Stimulated activated CD4-positive, alpha-beta T cell treated with anti-CD3 and anti-CD28 coated beads, Interleukin-4, amount 100 ng/mL, for 24 hours (primary cell): ENCODE results near the gene CDK5R2.
"Not testable (repeated sequence)": the region's sequence is repeated elsewhere in the genome, so short reads cannot be mapped to it uniquely, and the experiment has no call there.

Source experiments
- DNase-seq: peaks from one replicate; pipeline ENCODE4 v3.0.0-alpha.2; 2020

The CDK5R2 gene

DNA sequence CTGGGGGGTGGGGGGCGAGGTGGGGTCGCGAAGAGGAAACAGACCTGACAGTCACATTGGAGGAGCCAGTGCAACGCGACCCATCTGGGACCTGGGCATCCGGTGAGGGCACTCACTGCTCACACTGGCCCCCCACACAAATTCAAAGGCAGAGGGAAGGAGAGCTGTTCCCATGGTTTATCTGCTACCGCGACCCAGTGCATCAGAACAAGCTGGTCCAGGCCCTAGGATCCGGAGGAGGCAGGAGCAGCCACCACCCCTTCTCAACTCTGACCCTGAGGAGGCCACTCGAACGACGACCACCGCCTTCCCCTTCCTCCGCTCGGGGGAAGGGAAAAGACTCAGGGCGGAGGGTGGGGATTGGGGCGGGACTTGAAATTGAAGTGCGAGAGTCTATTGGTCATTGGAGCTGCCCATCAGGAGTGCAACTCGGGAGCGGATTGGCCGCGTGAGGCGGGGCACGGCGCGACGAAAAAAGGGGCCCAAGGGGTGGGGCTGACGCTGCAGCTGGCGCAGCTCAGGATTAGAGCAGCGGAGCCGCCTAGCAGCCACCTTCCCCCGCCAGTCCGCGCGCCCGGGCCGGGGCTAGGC lies at the start of gene CDK5R2:
CDK5R2 (plus strand) TSS at position 526 of the 591 bp plus-strand sequence. CDS start 155 bp downstream, outside the sequence.
- DNase-seq = peak; percentile 72

DNA sequence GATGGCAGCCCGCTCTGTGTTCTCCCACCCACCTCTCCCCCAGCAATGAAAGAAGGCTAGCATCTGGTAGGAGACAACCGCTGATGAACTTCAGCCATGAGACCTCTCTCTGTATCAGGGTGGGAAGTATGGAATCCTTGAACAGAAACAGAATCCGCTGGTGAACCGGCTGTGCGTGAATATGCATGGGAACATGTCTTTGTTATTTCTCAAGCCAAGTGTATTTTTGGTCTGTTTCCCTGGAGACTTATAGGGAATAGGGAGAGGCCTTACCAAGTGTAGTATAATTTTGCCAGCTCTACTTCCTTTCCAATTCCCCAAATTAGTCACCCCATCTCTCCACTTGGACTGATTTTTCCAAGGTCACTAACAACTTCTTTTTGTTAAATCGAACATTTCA lies 48.7 kb upstream of the CDK5R2 start:
- DNase-seq = no peak

DNA sequence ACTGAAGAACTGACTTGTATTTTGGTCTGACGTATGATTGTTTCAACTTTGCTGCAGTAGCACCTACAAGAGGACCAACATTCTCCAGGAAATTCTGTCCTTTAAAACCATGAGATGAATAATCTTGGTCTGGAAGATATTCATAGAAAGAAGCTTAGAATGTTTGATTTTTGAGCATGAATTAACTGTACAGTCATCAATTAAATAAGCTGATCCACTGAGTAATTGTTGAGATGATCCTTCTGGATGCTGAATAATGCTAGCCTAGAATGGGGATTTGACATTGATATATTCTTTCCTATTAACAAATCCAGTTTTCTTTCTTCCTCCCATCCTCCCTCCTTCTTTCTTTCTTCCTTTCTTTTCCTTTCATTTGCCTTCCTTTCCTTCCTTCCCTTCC lies 39.0 kb upstream of the CDK5R2 start:
- DNase-seq = no peak

DNA sequence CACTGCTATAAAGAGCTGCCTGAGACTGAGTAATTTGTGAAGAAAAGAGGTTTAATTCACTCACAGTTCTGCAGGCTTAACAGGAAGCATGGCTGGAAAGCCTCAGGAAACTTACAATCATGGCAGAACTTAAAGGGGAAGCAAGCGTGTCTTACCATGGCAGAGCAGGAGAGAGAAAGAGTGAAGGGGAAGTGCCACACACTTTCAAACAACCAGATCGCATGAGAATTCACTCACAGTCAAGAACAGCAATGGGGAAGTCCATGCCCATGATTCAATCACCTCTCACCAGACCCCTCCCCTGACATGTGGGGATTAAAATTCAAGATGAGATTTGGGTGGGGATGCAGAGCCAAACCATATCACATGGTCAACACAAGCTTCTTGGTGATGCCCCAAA lies 34.7 kb upstream of the CDK5R2 start:
- no peak for DNase-seq

DNA sequence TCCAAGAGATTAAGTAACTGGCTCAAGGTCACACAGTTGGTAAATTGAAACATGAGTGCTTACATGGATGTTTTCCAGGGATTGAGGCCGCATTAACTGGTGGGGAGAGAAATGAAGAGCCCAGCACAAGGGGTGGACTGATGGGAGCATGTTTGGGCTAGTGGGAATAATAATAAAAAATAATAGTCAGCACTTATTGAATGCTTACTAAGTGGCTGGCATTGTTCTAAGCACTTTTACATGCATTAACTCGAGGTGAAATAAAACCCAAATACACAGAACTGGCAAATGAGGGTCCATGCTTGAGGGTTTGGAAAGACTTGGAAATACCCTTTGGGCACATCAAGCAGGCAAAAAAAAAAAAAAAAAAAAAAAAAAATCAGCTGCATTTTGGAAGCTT lies 34.0 kb upstream of the CDK5R2 start:
- DNase-seq = no peak

DNA sequence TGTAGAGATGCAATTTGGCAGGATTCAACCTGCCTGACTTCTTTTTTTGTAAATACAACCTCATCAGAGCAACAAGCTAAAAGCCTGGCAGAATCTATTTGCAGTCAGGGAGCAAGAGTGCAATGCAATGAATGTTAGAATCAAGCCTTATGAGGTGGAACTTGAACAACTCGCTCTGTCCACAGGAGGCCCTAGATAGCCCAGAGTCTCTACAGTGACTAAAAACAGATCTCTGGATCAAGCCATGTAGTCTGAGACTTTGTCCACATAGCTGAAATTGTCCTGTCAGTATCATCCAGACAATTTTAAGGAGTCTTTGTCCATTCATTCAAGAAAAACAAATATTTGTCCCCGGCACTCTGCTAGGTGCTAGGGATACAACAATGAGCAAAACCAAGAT lies 32.0 kb upstream of the CDK5R2 start:
- DNase-seq = no peak

DNA sequence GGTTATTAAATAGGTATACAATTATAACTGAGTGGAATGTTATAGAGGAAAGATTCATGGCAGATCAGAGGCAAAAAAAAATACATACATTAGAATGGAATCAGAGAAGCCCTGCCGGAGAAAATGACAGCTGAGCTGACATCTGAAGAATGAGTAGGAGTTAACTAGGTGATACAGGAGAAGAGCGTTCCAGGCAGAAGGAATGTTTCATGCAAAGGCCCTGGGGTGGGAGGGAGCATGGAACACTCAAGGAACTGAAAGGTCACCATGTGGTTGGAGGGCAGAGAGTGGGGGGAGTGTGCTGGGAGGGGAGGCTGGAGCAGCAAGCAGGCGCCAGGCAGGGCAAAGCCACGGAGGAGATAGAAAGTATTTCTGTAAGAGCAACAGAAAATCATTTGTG lies 31.6 kb upstream of the CDK5R2 start:
- DNase-seq = no peak

DNA sequence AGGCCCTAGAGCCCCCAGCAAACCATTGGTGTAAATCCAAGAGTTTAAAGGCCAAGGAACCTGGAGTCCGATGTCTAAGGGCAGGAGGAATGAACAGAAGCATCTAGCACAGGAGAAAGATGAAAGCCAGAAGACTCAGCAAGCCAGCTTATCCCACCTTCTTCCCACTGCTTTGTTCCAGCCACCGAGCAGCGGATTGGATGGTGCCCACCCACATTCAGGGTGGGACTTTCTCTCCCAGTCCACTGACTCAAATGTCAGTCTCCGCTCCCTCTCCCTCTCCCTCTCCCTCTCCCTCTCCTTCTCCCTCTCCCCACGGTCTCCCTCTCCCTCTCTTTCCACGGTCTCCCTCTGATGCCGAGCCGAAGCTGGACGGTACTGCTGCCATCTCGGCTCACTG lies 29.0 kb upstream of the CDK5R2 start:
- not testable (repeated sequence) for DNase-seq

DNA sequence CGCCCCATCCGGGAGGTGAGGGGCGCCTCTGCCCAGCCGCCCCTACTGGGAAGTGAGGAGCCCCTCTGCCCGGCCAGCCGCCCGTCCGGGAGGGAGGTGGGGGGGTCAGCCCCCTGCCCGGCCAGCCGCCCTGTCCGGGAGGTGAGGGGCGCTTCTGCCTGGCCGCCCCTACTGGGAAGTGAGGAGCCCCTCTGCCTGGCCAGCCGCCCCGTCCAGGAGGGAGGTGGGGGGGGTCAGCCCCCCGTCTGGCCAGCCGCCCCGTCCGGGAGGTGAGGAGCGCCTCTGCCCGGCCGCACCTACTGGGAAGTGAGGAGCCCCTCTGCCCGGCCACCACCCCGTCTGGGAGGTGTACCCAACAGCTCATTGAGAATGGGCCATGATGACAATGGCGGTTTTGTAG lies 27.7 kb upstream of the CDK5R2 start:
- not testable (repeated sequence) for DNase-seq

DNA sequence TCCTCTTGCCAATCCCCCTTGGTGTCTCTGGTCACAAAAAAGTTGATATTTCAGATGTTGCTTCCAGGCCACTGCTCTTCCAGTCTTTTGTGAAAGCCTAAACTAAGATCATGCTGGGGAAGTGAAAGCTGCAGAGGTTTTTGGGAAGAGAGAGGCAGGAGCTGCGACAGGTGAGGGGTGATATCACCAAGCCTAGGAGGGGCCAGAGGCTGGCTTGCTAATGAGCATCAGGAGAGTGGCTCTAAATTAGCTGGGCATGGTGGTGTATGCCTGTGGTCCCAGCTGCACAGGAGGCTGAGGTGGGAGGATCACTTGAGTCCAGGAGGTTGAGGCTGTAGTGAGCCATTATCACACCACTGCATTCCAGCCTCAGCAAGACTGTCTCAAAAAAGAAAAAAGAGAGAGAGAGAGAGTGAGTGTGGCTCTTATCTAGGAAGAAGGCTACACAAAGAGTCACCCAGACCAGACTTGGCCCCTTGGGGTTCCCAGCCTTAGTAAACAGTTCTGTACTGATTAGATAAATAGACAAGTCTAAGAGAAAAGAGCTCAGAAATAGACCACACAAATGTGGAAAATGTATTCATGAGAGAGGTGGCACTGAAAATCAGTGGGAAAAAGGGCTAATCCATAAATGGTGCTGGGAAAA lies 14.6 kb upstream of the CDK5R2 start:
- DNase-seq = no peak

DNA sequence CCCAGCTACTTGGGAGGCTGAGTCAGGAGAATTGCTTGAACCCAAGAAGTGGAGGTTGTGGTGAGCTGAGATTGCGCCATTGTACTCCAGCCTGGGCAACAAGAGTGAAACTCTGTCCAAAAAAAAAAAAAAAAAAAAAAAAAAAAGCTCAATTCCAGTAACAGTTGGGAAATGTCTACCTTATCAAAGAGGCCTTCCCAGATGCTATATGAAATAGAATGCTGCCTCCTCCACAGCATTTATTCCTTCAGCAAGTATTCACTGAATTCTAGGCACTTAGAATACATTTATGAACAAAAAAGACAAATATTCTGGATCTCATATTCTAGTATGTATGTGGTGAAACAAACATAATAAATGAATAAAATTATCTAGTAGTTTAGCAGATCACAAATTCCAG lies 12.8 kb upstream of the CDK5R2 start:
- no peak for DNase-seq

DNA sequence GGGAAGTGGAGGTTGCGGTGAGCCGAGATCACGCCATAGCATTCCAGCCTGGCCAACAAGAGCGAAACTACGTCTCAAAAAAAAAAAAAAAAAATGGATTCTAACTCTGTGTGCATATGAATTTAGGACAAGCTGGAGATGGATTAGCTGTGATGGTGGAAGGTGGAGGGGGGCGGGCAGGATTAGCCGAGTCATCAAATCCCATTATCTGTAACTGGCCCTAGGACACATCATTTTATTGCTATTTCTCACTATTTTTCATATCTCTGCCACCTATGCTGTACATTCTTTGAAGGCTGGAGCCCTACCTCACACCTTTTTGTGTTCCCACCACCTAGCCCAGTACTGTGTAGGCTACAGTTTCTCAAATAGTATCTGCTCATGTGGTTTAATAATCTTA lies 7.3 kb upstream of the CDK5R2 start:
- no peak for DNase-seq

DNA sequence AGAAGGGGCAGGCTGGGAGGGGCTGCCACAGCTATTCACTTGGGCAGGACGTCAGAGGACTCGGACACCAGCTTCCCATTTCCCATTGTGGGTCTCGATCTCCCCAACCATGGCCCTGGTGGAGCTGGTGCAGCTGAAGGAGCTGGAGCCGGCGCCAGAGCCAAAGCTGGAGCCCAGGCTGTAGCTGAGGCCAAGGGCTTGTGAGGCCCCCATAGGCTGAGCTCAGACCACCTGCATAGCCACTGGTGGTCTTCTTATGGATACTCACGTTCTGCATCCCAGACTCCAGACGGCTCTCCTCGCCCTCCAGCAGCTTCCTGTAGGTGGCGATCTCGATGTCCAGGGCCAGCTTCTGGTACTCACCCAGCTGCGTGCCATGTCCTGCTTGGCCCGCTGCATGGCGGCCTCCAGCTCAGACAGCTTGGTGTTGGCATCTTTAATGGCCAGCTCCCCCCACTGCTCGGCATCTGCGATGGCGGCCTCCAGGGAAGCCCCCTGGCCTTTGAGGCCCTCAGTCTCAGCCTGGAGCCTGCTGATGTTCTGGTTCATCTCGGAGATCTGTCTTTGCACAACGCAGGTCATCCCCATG lies 6.0 kb upstream of the CDK5R2 start:
- DNase-seq = no peak

DNA sequence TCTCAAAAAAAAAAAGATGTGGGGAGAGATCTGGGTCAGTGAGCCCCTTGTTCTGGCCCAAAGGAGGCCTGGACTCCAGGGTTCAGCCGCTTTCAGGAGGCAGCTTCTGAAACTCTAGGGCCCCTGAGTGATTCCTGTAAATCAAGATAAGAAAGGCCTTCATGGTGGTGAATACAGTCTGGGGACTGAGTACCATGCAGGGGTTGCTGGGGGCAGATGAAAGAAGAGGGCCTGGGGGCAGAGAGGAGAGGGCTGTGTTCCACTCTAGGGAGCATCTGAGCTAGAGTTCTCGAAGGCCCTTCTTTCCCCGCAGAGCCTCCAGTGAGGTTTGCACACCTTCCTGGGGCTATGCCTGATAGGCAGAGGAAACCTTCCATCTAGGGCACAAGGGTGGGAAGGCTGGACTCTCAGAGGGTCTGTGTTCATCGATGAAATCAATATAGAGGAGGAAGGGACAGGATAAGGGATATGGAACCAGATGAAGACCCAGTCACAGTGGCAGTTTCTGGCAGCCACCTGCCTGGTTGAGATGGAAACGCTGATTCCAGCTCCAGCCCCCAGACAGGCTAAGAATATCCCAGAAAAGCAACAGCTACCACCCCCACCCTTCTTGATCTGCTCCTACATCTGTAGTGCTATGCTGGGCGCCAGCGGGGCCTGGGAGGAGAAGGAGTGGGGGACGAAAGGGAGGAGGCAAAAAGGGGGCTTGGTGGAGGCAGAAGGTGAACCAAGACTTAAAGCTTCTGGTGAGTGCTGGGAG lies 4.7 kb upstream of the CDK5R2 start:
- no peak for DNase-seq

DNA sequence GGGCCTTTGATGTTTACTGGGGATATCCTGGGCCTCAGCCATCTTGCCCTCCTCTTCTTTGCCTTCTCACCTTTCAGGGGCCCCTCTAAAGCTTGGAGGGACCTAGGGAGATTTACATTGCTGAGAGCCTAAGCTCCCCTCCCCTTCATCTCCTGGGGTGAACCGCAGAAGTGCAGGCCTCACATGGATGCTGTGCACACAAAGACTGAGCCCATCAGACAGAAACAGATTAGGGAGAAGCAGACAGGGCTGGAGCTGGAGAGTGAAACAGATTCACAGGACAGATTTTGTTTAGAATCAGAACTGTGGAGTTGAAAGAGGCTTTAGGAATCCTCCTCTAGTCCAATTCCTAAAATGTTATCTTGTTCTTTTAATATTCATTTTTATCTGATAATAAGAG lies 3.4 kb upstream of the CDK5R2 start:
- DNase-seq = no peak

DNA sequence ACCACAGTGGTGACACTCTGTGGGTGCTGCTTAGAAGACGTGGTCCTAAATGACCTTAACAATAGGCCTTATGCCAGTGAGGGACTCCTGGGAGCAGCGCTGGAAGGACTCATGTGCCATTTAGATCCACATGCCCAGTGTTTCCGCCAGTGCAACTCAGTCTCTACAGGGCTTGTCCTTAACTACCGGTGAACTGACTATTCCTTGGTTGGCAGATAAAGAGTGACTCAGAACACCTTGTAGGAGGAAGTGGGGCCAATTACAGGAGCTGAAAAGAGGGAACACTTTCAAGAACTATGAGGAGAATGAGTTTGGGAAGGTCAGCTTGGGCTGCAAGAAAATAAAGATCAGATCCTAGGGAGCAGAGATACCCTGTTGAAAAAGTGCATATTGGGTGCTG lies 1.8 kb upstream of the CDK5R2 start:
- no peak for DNase-seq

DNA sequence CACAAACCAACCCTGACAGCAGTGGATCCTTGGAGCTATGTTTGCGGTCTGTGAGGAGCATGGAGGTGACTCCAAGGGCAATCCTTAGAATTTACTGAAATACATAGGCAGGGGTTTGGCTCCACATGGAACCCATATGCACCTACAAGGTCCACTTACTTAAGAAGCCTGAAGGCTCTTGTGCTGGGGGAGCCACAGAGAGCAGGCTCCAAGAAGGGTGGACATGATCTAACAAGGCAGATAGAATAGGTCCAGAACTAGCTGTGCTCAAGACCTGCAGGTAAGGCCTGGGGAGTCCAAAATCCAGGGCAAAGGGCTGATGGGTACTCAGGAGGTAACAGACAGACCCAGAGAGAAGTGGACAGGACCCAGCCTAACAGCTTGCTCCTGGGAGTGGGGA lies 1.2 kb upstream of the CDK5R2 start:
- DNase-seq = no peak

DNA sequence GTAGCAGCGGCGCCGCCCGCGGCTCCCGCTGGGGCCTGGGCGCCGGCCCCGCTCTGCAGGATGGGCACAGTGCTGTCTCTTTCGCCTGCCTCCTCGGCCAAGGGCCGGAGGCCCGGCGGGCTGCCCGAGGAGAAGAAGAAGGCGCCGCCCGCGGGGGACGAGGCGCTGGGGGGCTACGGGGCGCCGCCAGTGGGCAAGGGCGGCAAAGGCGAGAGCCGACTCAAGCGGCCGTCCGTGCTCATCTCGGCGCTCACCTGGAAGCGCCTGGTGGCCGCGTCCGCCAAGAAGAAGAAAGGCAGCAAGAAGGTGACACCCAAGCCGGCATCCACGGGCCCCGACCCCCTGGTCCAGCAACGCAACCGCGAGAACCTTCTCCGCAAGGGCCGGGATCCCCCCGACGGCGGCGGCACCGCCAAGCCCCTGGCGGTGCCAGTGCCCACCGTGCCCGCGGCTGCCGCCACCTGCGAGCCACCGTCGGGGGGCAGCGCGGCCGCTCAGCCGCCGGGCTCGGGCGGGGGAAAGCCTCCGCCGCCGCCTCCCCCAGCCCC lies 369 bp downstream of the CDK5R2 start:
- DNase-seq = no peak

DNA sequence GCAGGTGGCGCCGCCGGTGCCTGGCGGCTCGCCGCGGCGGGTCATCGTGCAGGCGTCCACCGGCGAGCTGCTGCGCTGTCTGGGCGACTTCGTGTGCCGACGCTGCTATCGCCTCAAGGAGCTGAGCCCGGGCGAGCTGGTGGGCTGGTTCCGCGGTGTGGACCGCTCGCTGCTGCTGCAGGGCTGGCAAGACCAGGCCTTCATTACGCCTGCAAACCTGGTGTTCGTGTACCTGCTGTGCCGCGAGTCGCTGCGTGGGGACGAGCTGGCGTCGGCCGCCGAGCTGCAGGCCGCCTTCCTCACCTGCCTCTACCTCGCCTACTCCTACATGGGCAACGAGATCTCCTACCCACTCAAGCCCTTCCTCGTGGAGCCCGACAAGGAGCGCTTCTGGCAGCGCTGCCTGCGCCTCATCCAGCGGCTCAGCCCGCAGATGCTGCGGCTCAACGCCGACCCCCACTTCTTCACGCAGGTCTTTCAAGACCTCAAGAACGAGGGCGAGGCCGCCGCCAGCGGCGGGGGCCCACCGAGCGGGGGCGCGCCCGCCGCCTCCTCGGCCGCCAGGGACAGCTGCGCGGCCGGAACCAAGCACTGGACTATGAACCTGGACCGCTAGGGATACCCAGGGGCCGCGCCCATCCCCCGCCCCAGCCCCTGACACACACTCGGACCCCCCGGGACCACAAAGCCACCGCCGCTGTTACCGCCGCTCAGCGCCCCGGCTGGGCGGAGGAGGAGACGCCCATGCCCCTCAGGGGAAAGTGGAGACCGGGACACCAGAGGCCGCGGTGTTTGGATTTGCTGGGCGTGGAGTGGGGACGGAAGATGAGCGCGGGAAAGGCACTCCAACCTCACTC lies 1.1 kb downstream of the CDK5R2 start:
- DNase-seq = no peak

DNA sequence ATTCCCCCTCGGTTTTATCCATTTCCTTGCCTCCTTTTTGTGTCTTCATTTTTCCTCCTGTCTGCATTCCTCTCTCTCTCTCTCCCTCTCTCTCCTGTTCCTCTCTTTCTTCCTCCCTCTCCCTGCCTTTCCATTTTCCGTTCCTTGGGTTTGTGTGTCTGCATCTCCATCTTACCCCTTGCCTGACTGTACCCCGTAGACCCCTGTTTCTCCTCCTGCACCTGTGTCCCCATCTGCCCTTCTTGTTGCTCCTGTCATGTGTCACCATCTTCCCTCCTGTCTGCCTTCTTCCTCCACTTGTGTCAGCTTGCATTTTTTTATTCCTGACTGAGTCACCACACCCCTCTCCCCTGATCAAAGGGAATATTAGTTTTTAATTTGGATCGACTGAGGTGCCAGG lies 1.8 kb downstream of the CDK5R2 start:
- DNase-seq = no peak

DNA sequence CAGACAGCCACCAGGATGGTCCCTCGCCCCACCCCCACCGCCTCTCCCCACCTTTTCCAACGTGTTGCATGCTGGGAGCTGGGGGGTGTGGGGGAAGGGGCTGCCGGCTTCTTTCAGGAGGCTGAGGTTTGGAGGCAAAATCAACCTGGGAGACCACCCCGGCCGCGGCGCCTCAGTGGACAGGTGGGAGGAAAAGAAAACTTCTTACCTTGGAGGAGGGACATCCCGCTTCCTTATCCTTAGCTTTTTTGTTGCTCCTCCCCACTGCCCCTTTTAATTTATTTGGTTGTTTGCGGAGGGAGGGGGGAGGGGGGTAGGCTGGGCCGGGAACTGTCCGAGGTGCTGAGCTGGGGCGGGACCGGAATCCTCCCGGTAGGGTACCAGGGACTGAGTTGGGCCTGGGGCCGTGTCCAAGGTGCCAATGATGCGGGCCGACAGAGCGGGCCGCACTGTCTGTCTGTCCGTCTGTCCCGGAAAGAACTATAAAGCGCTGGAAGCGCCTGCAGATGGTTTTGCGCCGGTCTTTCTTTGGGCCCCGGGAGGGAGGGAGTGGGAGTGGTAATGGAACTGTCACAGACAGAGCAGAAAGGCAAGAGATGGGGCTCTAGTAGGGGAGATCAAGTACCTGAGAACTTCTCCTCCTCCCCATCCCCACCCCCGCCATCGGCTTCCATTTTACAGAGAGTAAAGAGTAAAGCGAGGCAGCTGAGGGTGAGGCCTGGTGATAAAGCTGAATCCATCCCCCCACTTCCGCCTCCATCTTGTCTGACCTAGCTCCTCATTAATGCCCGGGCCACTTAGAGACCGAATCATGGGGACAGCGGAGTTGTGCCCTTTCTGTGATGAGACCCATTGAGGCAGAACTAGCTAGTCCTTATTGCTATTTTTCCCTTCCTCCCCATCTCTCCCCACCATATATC lies 2.4 kb downstream of the CDK5R2 start:
- DNase-seq = no peak
